Measurements from ENCODE around the gene YIPF5. TPM values are rescaled to one million over a fixed set of nuclear protein-coding genes. Genes with fewer than 3 reads are reported as not detected.

The YIPF5 gene
- polyA plus RNA-seq, 1 experiment: 91.7 TPM

- ChIA-PET POLR2A (no interaction called here), CTCF (no interaction called here)
- Histone ChIP-seq H3K36me3 (ENCODE audit: control insufficient read depth, insufficient read depth, low read length) (no peaks in the 10 kb centered on the region), H3K27me3 (ENCODE audit: control insufficient read depth, insufficient read depth, low read length) (no peaks in the 10 kb centered on the region), H3K4me3 (ENCODE audit: low read depth, low read length) (no peak overlapping the region)
- TF ChIP-seq, protein P1, sequence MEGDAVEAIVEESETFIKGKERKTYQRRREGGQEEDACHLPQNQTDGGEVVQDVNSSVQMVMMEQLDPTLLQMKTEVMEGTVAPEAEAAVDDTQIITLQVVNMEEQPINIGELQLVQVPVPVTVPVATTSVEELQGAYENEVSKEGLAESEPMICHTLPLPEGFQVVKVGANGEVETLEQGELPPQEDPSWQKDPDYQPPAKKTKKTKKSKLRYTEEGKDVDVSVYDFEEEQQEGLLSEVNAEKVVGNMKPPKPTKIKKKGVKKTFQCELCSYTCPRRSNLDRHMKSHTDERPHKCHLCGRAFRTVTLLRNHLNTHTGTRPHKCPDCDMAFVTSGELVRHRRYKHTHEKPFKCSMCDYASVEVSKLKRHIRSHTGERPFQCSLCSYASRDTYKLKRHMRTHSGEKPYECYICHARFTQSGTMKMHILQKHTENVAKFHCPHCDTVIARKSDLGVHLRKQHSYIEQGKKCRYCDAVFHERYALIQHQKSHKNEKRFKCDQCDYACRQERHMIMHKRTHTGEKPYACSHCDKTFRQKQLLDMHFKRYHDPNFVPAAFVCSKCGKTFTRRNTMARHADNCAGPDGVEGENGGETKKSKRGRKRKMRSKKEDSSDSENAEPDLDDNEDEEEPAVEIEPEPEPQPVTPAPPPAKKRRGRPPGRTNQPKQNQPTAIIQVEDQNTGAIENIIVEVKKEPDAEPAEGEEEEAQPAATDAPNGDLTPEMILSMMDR (IDR thresholded peaks at IDR 0.05; ENCODE audit: insufficient read depth, low read depth, low read length): no peak
- DNase-seq (ENCODE audit: low read depth): no peak
These were observed 31.1 kb upstream of the YIPF5 start for GRCh38 chr5:144201588-144201987.

DNA sequence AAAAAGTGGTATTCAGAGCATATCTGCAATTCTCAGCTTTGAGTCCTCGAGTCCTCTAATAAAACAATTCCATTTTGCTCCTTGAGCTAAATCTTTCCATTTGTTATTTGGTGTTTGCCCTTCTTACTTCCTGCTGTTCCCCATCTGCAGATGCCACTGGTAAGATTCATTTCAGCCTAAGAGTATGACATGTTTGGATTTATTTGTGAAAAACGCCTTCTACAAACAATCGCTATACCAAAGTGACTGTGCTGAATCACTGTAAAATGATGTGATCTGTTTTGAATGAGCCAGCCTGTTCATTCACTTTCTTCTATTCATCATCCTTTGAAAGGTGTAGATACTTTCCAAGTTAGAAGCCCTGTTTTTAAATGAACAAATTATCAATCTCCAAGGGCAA lies 27.9 kb upstream of the YIPF5 start:
- CTCF ChIA-PET: interaction anchor here (0.7 to 1.2 kb wide), 5 partner anchors 8 to 1853 kb away, joined by 3 to 4 read pairs (median 3); no protein-coding TSS in a partner anchor

DNA sequence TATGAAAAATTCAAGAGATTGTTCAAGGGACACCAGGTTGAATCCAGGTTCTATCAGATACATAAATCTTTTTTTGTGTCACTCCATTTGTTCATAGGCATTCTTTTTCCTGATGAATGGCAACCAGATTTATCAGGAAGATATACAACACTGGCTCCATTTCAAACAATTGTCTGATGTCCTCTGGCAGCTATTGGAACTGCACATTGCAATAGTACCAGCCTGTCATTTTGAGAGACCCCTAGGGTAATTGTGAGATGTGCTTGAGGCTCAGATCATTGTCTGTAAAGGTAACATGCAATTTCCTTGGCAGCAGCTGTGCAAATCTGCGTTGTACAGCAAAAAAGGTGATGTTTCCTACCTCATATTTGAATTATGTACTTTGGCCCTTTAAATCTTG lies 26.2 kb upstream of the YIPF5 start:
- Histone ChIP-seq H3K36me3 (ENCODE audit: control insufficient read depth, insufficient read depth, low read length) (no peaks in the 10 kb centered on the region), H3K4me3 (ENCODE audit: low read depth, low read length) (no peak overlapping the region), H3K27me3 (ENCODE audit: control insufficient read depth, insufficient read depth, low read length) (peaks cover 1% of the 10 kb centered on the region; the same call in 1 of the 2 replicates)
- DNase-seq (ENCODE audit: low read depth): no peak
- ChIA-PET POLR2A (no interaction called here), CTCF (interaction anchor here (1.1 kb wide), 1 partner anchor 1851 kb away, joined by 3 read pairs; no protein-coding TSS in a partner anchor)
- TF ChIP-seq, protein P1 (IDR thresholded peaks at IDR 0.05; ENCODE audit: insufficient read depth, low read depth, low read length): no peak

More for the DNA sequence above, 27.9 kb upstream of the YIPF5 start:
- POLR2A ChIA-PET: no interaction called here
- Histone ChIP-seq H3K4me3 (ENCODE audit: low read depth, low read length) (no peak overlapping the region), H3K36me3 (ENCODE audit: control insufficient read depth, insufficient read depth, low read length) (no peaks in the 10 kb centered on the region), H3K27me3 (ENCODE audit: control insufficient read depth, insufficient read depth, low read length) (no peaks in the 10 kb centered on the region)
- DNase-seq (ENCODE audit: low read depth): no peak
- TF ChIP-seq, protein P1 (IDR thresholded peaks at IDR 0.05; ENCODE audit: insufficient read depth, low read depth, low read length): no peak

GRCh38 chr5:144195448-144195847 lies 25.0 kb upstream of the YIPF5 start:
- no peak overlapping the region for H3K4me3 ChIP-seq (ENCODE audit: low read depth, low read length)
- ChIA-PET CTCF (interaction anchor here (2.9 kb wide), 1 partner anchor 8 kb away, joined by 15 read pairs; no protein-coding TSS in a partner anchor), POLR2A (no interaction called here)
- H3K27me3 ChIP-seq (ENCODE audit: control insufficient read depth, insufficient read depth, low read length): peaks cover 1% of the 10 kb centered on the region; the same call in 1 of the 2 replicates
- TF ChIP-seq, protein P1 (IDR thresholded peaks at IDR 0.05; ENCODE audit: insufficient read depth, low read depth, low read length): no peak
- DNase-seq (ENCODE audit: low read depth): no peak
- H3K36me3 ChIP-seq (ENCODE audit: control insufficient read depth, insufficient read depth, low read length): no peaks in the 10 kb centered on the region

GRCh38 chr5:144194144-144194543 lies 23.7 kb upstream of the YIPF5 start:
- POLR2A ChIA-PET: interaction anchor here (0.6 kb wide), 1 partner anchor 11 kb away, joined by 3 read pairs; no protein-coding TSS in a partner anchor
- H3K4me3 ChIP-seq (ENCODE audit: low read depth, low read length): no peak overlapping the region
- peaks cover 1% of the 10 kb centered on the region; the same call in 1 of the 2 replicates for H3K27me3 ChIP-seq (ENCODE audit: control insufficient read depth, insufficient read depth, low read length)
- no peak for DNase-seq (ENCODE audit: low read depth)
- CTCF ChIA-PET: interaction anchor here (0.8 to 2.9 kb wide), 5 partner anchors 9 to 1694 kb away, joined by 3 to 15 read pairs (median 5); no protein-coding TSS in a partner anchor
- TF ChIP-seq, protein P1 (IDR thresholded peaks at IDR 0.05; ENCODE audit: insufficient read depth, low read depth, low read length): no peak
- no peaks in the 10 kb centered on the region for H3K36me3 ChIP-seq (ENCODE audit: control insufficient read depth, insufficient read depth, low read length)

All from BJ (cell line).